Measurements from ENCODE around the gene PACSIN3.

PACSIN3 gene

DNA sequence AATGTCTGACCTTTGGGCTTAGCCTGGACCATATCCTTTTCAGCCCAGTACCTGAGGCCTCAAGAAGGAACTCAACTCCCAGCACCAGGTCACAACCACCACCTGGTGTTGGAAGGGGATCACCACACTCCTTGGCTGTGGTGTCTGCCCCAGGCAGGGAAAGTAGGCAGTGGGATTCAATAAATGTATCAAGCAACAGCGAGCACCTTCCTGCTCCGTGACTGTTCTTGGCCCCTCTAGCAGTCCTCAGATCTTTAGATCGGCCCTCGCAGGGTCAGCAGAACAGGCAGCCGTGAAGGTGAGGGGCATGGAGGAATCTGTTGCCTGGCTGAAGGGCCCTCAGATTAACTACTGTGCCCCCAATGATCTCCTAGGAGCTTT is 25.5 kb downstream of the PACSIN3 start:
- Mint-ChIP-seq H3K4me1 (peaks cover 2% of the 10 kb centered on the region), H3K4me3 (no peak overlapping the region), H3K9me3 (no peaks in the 10 kb centered on the region), H3K27ac (no peak overlapping the region), H3K36me3 (peaks cover 3% of the 10 kb centered on the region), H3K27me3 (no peaks in the 10 kb centered on the region)
- DNase-seq (ENCODE audit: low spot score in 2 of 2): no peak
- peak; percentile 7 for ATAC-seq (ENCODE audit: low read depth)

- no peak for ATAC-seq (ENCODE audit: low read depth)
- peaks cover 2% of the 10 kb centered on the region for H3K36me3 Mint-ChIP-seq
- no peaks in the 10 kb centered on the region for H3K9me3 Mint-ChIP-seq
- H3K4me1 Mint-ChIP-seq: peaks cover 10% of the 10 kb centered on the region
- no peak overlapping the region for H3K27ac Mint-ChIP-seq
- no peak overlapping the region for H3K4me3 Mint-ChIP-seq
- no peak for DNase-seq (ENCODE audit: low spot score in 2 of 2)
- H3K27me3 Mint-ChIP-seq: no peaks in the 10 kb centered on the region
Observed at GRCh38 chr11:47158242-47158641, 28.0 kb downstream of the PACSIN3 start.

DNA sequence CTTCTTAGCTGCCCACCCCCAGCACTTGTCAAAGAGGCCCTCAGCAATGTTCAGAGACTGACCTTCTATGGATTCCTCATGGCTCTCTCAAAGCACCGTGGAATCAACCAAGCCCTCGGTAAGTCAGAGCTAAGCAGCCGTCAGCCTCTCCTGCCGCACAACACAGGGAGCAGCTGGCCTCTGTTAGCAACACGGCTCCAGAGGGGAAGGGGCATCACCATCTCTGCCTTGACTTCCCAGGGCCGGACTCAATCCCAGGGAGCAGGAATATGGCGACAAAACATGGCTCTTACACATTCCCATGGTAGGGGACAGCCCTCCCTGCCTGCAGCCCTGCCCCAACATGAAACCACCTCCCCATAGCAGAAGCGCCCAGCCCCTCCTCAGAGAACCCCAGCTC is 28.4 kb downstream of the PACSIN3 start:
- Mint-ChIP-seq H3K9me3 (no peaks in the 10 kb centered on the region), H3K27ac (no peak overlapping the region), H3K36me3 (peaks cover 2% of the 10 kb centered on the region), H3K27me3 (no peaks in the 10 kb centered on the region), H3K4me3 (no peak overlapping the region), H3K4me1 (peaks cover 14% of the 10 kb centered on the region)
- ATAC-seq (ENCODE audit: low read depth) (no peak), DNase-seq (ENCODE audit: low spot score in 2 of 2) (no peak)

DNA sequence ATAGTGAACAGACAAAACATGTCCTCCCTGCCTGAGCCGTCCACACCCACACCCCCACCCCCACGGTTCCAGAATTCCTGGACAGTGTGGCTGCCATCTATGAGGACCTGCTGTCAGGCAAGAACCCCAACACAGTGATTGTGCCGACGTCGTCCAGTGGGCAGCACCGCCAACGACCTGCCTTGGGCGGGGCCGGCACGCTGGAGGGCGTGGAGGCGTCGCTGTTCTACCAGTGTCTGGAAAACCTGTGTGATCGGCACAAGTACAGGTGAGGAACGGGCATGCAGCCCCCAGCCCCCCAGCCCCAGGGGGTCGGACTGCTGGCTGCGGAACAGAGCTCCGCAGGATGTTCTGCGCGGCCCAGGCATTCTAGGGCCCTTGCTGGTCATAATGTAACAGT is 29.3 kb downstream of the PACSIN3 start:
- Mint-ChIP-seq H3K27me3 (no peaks in the 10 kb centered on the region), H3K9me3 (no peaks in the 10 kb centered on the region), H3K4me1 (peaks cover 19% of the 10 kb centered on the region), H3K36me3 (peaks cover 2% of the 10 kb centered on the region), H3K4me3 (no peak overlapping the region), H3K27ac (no peak overlapping the region)
- DNase-seq (ENCODE audit: low spot score in 2 of 2): no peak
- ATAC-seq (ENCODE audit: low read depth): no peak

GRCh38 chr11:47156333-47156732 is 29.9 kb downstream of the PACSIN3 start:
- Mint-ChIP-seq H3K27ac (no peak overlapping the region), H3K27me3 (no peaks in the 10 kb centered on the region), H3K36me3 (peaks cover 2% of the 10 kb centered on the region), H3K4me1 (peaks cover 21% of the 10 kb centered on the region), H3K9me3 (no peaks in the 10 kb centered on the region), H3K4me3 (no peak overlapping the region)
- DNase-seq (ENCODE audit: low spot score in 2 of 2): no peak
- ATAC-seq (ENCODE audit: low read depth): no peak

GRCh38 chr11:47155879-47156278 is 30.4 kb downstream of the PACSIN3 start:
- Mint-ChIP-seq H3K9me3 (no peaks in the 10 kb centered on the region), H3K27ac (no peak overlapping the region), H3K36me3 (peaks cover 2% of the 10 kb centered on the region), H3K4me1 (peaks cover 23% of the 10 kb centered on the region), H3K27me3 (no peaks in the 10 kb centered on the region), H3K4me3 (no peak overlapping the region)
- ATAC-seq (ENCODE audit: low read depth) (no peak), DNase-seq (ENCODE audit: low spot score in 2 of 2) (no peak)

DNA sequence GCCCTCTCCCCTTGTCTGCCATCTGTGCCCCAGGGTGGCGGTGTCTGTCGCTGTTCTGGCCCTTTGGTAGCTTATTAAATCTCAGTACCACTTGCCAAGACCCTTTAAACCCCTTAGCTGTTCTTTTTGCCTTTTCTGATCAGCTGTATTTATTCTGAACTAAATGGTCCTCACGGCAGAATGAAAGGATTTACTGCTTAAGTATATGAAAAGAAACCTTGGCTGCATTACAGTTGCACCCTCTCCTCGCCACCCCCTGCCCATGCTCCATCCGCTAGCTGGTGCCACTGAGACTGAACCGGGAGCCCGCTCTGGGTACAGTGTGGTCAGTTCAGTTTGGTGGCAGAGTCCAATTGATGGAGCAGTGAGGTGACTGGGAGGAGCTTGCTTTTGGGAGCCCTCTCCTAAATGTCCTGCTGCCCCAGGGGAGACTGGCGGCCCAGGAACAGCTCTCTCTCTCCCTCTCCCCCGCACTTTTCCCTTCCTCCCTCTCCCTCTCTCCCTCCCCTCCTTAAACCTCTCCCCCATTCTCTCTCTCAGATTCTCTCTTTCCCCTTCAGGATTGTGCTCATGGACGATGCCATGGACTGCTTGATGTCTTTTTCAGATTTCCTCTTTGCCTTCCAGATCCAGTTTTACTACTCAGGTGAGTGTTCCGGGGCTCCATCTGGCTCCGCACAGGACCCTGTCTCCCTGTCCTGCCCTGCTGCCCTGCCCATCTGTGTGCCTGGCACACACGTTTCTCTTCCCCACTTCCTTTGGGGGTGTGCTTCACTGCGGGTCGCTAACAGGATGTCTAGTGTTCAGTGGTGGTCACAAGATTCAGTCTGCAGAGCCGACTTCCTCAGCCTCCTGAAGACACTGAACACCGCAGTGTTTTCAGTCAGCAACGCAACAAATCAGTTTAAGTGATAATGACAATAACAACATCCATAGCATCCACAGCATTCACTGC is 31.3 kb downstream of the PACSIN3 start:
- peaks cover 26% of the 10 kb centered on the region for H3K4me1 Mint-ChIP-seq
- no peak for DNase-seq (ENCODE audit: low spot score in 2 of 2)
- H3K9me3 Mint-ChIP-seq: no peaks in the 10 kb centered on the region
- H3K27ac Mint-ChIP-seq: peak overlapping the region; percentile 84
- peaks cover 4% of the 10 kb centered on the region for H3K36me3 Mint-ChIP-seq
- no peaks in the 10 kb centered on the region for H3K27me3 Mint-ChIP-seq
- H3K4me3 Mint-ChIP-seq: peak overlapping the region; percentile 63
- ATAC-seq (ENCODE audit: low read depth): peak; percentile 50

DNA sequence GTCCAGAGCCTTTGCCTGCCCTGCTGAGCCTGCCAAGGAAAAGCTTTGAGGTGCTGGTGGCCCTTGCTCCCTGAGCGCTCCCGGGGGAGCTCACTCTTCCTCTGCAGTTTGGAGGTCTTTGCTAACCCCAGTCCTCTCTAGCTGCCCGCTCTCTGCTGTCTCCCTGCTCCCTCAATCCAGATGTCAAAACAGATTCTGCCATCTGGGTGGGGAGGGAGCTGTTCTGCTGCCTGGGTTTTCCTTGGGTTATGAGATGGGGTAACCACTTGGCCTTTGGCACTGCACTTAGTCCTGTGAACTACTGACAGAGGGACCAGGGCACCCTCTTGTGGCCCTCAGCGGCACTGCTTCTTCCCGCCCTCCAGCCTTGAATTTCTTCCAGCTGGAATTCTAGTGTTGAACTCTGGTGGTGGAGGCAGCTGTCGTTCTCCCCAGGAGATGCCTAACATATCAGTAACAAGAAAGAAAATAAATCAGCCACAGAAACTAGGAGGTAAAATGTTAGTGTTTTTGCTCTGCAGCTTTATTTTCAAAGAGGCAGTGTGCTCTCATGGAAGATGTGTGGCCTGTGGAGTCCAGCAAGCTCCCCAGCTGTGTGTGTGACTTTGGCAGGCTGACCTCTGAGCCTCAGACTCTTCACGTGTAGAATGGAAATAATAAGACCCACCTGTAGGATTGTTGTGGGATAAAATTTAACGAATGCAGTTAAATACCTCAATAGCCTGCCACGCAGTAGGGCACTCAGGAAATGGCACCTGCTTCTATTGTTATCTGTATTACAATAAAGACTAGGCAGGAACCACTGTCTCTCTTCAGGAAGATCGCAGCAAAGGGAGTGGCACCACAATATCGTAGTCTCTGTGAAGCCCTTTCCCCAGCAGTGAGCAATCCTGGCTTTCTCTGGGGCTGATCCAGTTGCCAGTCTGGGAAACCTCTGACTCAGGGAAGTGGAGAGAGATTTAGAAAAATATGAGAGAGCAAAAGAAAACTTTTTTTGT is 33.0 kb downstream of the PACSIN3 start:
- Mint-ChIP-seq H3K4me1 (peaks cover 26% of the 10 kb centered on the region), H3K9me3 (no peaks in the 10 kb centered on the region), H3K27ac (no peak overlapping the region), H3K27me3 (no peaks in the 10 kb centered on the region), H3K4me3 (no peak overlapping the region), H3K36me3 (peaks cover 7% of the 10 kb centered on the region)
- DNase-seq (ENCODE audit: low spot score in 2 of 2): peak; percentile 47 to 58
- ATAC-seq (ENCODE audit: low read depth): peak; percentile 67

- Mint-ChIP-seq H3K27me3 (no peaks in the 10 kb centered on the region), H3K36me3 (peaks cover 9% of the 10 kb centered on the region), H3K4me1 (peaks cover 26% of the 10 kb centered on the region), H3K4me3 (peak overlapping the region; percentile 33), H3K27ac (no peak overlapping the region), H3K9me3 (no peaks in the 10 kb centered on the region)
- ATAC-seq (ENCODE audit: low read depth): peak; percentile 70
- no peak for DNase-seq (ENCODE audit: low spot score in 2 of 2)
Observed at GRCh38 chr11:47152126-47152952, 33.9 kb downstream of the PACSIN3 start.

DNA sequence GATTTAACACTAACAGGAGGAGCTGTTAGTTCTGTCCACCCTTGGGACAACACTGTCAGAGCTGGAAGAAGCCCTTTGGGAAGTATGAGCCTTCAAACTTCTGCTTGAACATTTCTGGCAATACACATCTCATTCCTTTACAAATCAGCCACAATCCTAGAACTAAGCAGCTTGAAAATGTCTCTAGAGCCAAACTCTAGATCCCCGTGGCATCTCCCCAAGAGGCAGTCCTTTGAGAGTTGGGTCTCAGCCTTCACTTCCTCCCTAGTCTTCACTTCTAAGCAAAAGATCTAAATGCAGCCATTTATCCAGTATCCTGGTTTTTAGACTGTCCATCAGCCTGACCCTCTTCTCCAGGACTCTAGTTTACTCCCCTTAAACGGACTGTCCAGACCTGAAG is 36.5 kb downstream of the PACSIN3 start:
- no peak overlapping the region for H3K27ac Mint-ChIP-seq
- no peak for DNase-seq (ENCODE audit: low spot score in 2 of 2)
- no peaks in the 10 kb centered on the region for H3K9me3 Mint-ChIP-seq
- no peaks in the 10 kb centered on the region for H3K27me3 Mint-ChIP-seq
- H3K4me1 Mint-ChIP-seq: peaks cover 20% of the 10 kb centered on the region
- no peak for ATAC-seq (ENCODE audit: low read depth)
- no peak overlapping the region for H3K4me3 Mint-ChIP-seq
- H3K36me3 Mint-ChIP-seq: peaks cover 7% of the 10 kb centered on the region

- Mint-ChIP-seq H3K27ac (no peak overlapping the region), H3K4me3 (no peak overlapping the region), H3K36me3 (peaks cover 7% of the 10 kb centered on the region), H3K4me1 (peaks cover 20% of the 10 kb centered on the region), H3K27me3 (no peaks in the 10 kb centered on the region), H3K9me3 (no peaks in the 10 kb centered on the region)
- DNase-seq (ENCODE audit: low spot score in 2 of 2) (no peak), ATAC-seq (ENCODE audit: low read depth) (no peak)
Observed at GRCh38 chr11:47148903-47149531, 37.2 kb downstream of the PACSIN3 start.

DNA sequence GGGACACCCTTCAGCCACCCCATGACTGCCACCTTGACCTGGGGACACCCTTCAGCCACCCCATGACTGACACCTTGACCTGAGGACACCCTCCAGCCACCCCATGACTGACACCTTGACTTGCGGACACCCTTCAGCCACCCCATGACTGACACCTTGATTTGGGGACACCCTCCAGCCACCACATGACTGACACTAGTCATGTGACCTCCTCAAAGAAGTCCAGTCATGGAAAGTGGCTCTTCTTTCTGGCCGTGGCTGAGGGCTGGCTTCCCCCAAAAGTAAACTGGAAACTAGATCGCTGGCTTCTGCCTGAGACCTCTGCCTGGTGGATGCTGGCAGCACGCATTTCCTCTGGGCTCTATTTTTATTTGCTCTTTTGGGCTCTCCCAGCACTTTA is 38.0 kb downstream of the PACSIN3 start:
- Mint-ChIP-seq H3K27me3 (no peaks in the 10 kb centered on the region), H3K36me3 (peaks cover 7% of the 10 kb centered on the region), H3K4me1 (peaks cover 18% of the 10 kb centered on the region), H3K9me3 (no peaks in the 10 kb centered on the region), H3K27ac (no peak overlapping the region), H3K4me3 (no peak overlapping the region)
- no peak for DNase-seq (ENCODE audit: low spot score in 2 of 2)
- ATAC-seq (ENCODE audit: low read depth): no peak

GRCh38 chr11:47147681-47148080 is 38.6 kb downstream of the PACSIN3 start:
- Mint-ChIP-seq H3K9me3 (no peaks in the 10 kb centered on the region), H3K4me3 (no peak overlapping the region), H3K27ac (no peak overlapping the region), H3K36me3 (peaks cover 9% of the 10 kb centered on the region), H3K27me3 (no peaks in the 10 kb centered on the region), H3K4me1 (peaks cover 14% of the 10 kb centered on the region)
- DNase-seq (ENCODE audit: low spot score in 2 of 2): no peak
- ATAC-seq (ENCODE audit: low read depth): no peak
